Pulmonary artery endothelial cell (primary cell): Measurements from ENCODE around the gene ADRA2C. TPM values are rescaled to one million over a fixed set of nuclear protein-coding genes. Genes with fewer than 3 reads are reported as not detected.

ENCODE experiments used
- DNase-seq: peaks from one replicate; pipeline ENCODE4 v3.0.0-alpha.2; 2011; ENCODE audit warnings: low read depth, low spot score
- total RNA-seq: library from RNA; depleted of rRNA; stranded (reverse); fragments of >200 nt; gene quantifications from 2 replicates; pipeline ENCODE4 v1.2.3, GENCODE V29; 2014

ADRA2C gene
- total RNA-seq, 1 donor from 2014 or later: 0.26 TPM

GRCh38 chr4:3756343-3757059, 9.7 kb upstream of the ADRA2C start:
- no peak for DNase-seq

- DNase-seq: no peak
These were observed 6.9 kb upstream of the ADRA2C start for GRCh38 chr4:3759236-3759635.

- no peak for DNase-seq
These were observed 5.8 kb upstream of the ADRA2C start for GRCh38 chr4:3760346-3760745.

- DNase-seq: no peak
These were observed 5.3 kb upstream of the ADRA2C start for GRCh38 chr4:3760841-3761240.

- no peak for DNase-seq
These were observed 3.9 kb upstream of the ADRA2C start for GRCh38 chr4:3762264-3762663.

- DNase-seq: no peak
These were observed 3.2 kb upstream of the ADRA2C start for GRCh38 chr4:3762753-3763549.

GRCh38 chr4:3765271-3766035, 732 bp upstream of the ADRA2C start:
- DNase-seq: no peak

GRCh38 chr4:3766785-3767569, 792 bp downstream of the ADRA2C start:
- no peak for DNase-seq

- no peak for DNase-seq
These were observed 1.5 kb downstream of the ADRA2C start for GRCh38 chr4:3767570-3768288.

GRCh38 chr4:3768842-3769641, 2.9 kb downstream of the ADRA2C start:
- DNase-seq: no peak

- DNase-seq: no peak
These were observed 3.5 kb downstream of the ADRA2C start for GRCh38 chr4:3769642-3770184.

GRCh38 chr4:3770323-3771163, 4.4 kb downstream of the ADRA2C start:
- no peak for DNase-seq

- DNase-seq: no peak
These were observed 5.1 kb downstream of the ADRA2C start for GRCh38 chr4:3771164-3771809.

GRCh38 chr4:3771939-3772495, 5.8 kb downstream of the ADRA2C start:
- no peak for DNase-seq

- no peak for DNase-seq
These were observed 6.4 kb downstream of the ADRA2C start for GRCh38 chr4:3772632-3773031.

GRCh38 chr4:3773552-3774001, 7.4 kb downstream of the ADRA2C start:
- DNase-seq: no peak

- DNase-seq: no peak
These were observed 8.2 kb downstream of the ADRA2C start for GRCh38 chr4:3774253-3774883.
